GM21423 (cell line): ENCODE results near the gene TSPEAR.
"Not testable (repeated sequence)": the region's sequence is repeated elsewhere in the genome, so short reads cannot be mapped to it uniquely, and the experiment has no call there.

Experiments
- ATAC-seq: cut with Tn5 transposase; IDR thresholded peaks from one replicate; pipeline ENCODE4 v1.9.1; 2021; ENCODE audit warnings: mild to moderate bottlenecking, moderate library complexity; ENCODE audit not compliant: unreplicated experiment

Gene TSPEAR

DNA sequence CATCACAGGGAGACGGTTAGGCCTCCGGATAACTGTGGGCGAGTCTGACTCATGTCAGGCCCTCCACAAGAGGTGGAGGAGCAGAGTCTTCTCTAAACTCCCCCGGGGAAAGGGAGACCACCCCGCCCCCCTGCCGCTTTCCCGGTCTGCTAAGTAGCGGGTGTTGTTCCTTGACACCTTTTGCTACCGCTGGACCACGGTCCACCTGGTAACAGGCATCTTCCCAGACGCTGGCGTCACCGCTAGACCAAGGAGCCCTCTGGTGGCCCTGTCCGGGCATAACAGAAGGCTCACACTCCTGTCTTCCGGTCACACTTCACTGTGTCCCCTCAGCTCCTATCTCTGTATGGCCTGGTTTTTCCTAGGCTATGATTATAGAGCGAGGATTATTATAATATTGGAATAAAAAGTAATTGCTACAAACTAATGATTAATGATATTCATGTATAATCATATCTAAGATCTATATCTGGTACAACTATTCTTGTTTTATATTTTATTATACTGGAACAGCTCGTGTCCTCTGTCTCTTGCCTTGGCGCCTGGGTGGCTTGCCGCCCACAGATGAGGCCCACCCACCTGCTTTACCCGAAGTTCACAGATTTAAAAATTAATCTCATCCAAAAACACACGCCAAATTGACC is 231.7 kb downstream of the TSPEAR start:
- ATAC-seq = not testable (repeated sequence)

DNA sequence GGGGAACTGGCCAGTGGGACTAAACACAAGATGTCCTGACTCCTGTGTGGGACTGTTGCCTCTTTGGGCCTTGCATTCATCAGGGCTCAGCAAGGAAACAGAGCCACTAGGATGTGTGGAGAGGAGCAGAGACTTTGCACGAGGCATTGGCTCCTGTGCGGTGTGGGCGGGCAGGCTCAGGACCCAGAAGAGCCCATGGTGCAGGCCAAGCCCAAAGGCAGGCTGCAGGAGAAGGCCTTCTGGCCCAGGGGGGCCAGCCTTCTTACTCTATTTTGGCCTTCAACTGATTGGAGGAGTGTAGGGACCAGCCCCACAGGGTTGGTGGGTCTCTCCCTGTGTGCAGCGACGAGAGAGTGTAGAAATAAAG is 232.6 kb downstream of the TSPEAR start:
- ATAC-seq = no peak

DNA sequence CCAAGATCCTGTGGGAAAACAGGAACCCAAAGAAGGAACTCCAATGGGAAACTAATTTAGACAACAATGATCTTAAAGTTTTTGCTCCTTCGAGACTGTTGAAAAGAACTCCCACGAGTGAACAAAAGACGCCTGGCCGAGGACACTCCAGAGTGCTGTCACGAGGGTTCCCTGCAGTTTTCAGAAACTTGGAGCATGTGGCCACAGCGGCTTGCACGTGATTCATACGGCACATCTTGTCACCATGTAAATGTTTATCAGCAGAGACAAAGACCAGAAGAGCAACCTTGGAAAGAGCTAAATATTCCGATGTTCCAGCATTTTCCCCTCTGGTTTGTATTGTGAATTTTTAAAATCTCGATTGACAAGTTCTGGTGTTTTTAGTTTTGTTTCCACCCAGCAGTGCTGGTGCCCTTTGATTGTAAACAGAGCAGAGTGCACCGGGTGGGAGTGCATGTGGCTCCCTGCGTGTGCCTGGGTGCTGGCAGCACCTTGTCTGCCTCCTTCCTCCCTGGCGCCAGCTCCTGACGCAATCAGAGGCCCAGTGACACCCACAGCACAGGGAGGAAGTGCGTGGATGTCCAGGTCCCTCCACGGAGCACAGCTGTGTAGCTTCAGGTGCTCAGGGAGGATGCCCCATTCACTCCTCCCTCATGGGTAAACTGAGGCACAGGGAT is 233.1 kb downstream of the TSPEAR start:
- no peak for ATAC-seq

DNA sequence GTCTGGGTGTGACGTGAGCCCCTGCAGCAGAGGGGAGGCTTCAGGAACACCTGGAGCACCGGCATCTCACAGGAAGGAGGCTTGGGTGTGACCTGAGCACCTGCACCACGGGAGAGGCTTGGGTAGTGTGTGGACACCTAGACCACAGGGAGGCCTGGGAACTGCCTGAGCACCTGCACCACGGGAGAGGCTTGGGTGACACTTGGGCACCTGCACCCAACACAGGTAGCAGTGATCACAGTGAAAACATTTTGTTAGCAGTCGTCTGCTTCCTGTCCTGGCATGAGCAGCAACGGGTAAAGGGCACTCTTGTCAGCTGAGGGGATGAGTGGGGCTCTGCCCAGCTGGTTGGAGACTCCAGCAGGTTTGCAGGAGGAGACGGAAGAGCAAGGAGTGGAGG is 233.7 kb downstream of the TSPEAR start:
- ATAC-seq = no peak

DNA sequence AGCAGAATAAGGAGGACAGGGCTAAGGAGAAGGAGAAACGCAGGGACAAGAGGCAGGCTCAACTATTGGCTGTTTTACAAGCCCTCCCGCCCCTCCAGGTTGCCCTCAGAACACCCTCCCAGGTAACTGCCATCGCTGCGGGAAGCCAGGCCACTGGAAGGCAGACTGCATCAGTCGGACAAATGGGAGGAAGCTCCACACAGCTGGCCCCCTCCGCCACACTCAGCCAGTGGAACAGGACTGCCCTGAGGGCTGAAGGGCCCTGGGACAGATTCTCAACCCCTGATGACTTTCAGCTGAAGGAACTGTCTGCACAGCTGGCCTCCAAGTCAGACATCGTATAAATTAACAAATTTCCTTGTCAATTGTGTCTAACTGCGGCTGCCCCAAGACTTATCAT is 234.2 kb downstream of the TSPEAR start:
- no peak for ATAC-seq

DNA sequence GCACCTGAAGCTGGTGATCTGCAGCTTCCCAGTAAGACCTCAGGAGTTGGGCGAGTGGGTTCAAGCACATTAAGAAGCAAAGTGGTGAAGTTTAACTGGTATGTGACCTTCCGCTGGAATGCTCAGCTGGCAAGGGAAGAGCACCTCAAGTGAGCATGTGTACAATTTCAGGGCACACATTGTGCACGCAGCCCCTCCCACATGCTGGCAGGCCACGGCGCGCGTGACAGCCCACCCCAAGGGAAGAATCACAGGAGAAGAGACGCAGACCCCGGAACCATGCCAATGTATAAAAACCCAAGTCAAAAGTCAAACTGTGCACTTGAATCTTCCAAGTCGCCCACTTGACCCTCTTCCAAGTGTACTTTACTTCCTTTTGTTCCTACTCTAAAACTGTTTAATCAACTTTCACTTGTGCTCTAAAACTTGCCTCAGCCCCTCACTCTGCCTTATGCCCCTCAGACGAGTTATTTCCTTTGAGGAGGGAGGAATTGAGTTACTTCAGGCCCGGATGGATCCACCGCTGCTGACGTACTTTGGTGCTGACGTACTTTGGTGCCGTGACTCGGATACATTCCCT is 236.0 kb downstream of the TSPEAR start:
- no peak for ATAC-seq

DNA sequence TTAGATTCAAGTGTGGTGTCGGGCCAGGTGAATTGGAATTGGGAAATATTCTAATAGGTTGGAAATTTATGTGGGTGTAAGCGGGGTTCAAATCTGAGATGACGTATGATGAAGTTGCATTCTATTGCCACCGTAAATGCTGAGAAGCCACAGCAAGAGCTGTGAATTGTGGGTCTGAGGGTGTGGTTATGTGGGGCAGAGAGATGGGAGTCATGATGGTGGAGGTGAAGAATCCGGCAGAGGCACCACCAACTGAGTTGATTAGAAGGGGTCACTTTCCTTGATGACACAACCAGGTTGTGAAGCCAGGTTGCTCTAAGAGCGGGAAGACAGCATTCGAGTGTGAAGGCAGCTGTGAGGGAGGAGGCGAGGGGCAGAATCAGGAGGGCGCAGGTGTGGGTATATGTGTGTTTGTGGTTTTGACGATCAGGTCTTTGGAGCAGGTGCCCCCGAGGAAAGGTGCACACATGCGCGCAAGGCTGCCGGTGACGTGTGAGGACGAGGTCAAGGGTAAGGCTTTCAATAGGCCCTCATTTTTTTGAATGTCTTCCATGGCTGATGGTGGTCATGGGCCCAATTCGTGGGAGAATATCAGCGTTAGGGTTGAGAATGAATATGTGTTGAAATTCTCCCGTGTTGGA is 237.3 kb downstream of the TSPEAR start:
- no peak for ATAC-seq

DNA sequence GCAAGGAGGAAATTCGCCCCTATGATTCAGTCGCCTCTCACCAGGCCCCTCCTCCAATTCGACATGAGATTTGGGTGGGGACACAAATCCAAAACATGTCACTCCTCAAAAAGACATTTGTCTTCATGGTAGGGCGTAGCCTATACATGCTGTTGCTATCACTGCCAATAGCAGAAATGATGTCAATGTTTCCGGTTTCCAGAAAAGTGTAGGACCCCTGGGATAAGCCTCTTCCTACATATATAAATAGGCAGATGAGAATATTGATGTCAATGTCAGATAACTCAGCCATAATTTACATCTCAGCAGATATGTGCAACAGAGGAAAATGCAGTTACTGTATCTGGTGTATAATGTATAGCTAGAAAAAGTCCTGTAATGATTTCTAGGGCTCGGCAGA is 239.4 kb downstream of the TSPEAR start:
- ATAC-seq = no peak

DNA sequence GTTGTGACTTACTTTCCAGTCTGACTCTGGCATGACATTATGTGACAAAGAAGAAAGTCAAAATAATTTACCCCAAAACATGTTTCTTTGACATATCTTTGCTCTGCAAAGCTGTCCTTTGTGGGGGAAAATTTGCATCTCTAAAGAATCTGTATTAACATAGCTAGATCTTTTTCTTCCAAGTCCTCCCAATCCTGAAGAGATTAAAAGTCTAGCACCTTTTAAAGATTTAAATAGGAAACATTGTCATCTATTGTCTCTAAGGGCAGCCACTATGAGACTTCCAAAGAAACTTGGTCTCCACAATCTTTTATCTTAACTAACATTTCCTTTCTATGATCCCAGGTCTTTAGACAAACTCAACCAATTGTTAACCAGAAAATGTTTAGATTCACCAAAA is 240.0 kb downstream of the TSPEAR start:
- ATAC-seq = no peak

DNA sequence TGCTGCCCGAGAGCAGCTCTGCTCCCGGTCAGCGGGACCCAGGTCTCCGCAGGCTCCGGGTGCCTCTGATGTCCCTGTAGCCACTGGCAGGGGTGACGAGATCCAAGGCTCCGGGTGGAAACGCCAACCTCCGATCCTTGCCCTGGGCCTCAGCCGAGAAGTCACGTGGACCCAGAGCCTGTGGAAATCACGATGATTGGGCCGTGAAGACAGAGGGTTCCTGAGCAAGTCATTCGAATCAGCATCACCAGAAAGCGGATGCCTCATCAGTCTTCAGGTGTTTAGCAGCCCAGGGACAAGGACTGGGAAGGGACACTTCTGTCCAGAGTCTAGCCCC is 243.5 kb downstream of the TSPEAR start:
- ATAC-seq = no peak

DNA sequence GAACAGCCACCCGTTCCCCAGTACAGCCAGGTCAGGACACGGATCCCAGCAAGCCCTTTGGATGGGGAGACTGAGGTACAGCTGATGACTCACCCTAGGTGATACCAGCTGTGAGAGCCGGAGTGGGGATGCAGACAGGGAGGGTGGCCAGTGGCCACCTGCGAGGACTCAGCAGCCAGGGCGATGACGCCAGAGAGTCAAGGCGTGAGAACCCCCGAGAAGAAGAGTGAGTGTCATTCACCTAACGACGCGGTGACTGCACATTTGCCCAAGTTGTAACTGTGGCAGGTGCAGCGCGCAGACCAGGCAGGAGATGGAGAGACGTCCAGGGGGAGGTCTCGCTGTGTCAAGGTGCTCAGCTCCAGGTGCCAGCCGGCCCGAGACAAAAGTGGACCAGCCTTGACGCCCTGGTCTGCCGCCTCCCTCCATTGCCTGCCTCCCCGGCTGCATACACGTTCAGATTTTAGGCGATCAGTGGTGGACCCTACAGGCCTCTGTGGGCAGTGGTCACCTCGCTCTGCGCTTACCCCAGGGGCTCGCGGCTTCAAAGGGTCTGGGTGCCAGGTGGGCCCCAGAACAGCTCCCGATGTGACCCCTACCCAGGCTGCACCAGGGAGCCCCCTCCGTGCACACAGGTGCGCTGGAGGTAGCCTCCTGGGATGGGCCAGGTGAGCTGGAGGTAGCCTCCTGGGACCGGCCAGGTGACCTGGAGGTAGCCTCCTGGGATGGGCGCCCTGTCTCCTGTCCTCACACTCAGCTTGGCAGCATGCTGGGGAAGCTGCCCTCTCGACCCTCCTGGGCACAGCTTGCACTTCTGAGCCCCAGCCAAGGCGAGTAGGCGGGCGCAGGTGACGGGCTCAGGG is 244.1 kb downstream of the TSPEAR start:
- no peak for ATAC-seq

DNA sequence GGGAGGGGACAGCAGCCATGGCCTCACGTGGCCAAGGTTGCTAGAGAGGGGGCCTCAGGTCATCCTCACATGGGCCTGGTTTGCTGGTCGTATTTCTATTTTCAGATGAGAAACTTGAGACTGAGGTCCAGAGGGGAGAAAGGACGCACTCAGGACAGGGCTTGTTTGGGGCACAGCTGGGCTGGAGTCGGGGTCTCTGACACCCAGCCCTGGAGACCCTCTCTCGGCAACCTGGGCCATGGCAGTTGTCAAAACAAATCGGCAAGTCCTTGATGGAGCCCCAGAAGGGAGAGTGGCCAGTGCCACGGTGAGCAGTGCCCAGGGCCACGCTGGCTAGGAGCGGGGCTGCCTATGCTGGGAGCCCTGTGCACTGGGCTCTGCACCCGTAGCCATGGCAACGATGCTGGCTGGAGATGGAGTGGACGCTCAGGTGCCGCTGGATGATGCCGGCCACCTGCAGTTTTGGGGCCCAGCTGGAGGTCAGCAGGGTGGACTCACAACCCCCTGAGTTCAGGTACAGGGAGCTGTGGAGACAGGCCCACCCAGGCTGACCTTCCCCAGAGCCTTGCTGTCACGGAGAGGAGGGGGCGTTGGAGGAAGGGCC is 244.9 kb downstream of the TSPEAR start:
- ATAC-seq = no peak

DNA sequence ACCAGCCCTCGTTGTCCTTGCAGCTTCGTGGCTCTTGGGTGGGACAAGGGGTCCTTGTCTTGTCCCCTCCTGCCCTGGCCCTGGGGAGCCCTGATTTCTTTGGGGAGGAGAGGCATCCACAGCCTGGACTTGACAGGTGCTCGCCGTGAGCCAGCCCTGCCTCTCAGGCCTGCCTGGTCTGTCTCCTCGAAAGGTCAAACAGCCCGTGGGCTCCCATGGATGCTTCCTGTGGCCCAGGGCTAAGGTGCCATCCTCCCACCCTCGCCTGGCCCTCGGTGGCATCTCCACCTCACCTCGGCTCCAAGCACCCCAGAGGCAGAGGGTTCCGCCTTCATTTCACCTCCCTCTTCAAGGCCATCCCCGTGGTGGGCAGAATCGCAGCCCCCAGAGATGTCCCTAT is 247.0 kb downstream of the TSPEAR start:
- no peak for ATAC-seq

DNA sequence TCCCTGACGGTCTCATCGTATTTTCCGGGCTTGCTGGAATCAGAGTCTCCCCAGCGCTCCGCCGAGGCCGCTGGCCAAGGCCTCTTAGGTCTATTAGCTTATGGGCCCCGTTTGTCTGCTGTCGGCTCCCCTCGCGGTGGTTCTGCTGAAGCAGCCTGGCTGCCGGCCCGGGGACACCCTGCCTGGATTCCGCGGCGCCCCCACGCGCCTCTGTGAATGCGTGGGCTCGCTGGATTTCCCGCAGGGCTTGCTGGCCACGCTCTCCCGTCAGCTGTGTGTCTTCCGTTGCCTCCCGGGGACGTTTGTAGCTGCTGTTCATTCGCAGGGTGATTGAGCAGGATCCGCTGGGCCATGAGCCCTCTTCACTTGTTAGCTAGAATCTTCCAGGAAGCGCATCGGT is 247.6 kb downstream of the TSPEAR start:
- no peak for ATAC-seq

DNA sequence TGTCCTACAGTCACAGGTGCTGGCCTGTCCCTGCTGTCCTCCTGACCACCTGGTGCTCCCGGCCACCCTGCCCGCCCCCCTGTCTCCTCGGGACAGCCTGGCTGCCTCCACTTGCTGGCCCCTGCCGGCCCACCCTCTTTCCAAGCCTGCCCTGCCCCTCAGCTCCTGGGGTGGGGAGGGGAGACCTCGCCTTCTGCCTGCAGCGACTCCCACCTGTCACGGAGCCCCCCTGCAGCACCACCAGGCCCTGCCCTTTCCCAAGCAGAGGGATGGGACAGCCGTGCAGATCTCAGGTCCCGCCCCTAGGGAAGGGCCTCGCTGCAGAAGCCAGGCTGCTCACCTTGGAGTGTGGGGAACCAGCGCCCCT is 248.6 kb downstream of the TSPEAR start:
- ATAC-seq = no peak

DNA sequence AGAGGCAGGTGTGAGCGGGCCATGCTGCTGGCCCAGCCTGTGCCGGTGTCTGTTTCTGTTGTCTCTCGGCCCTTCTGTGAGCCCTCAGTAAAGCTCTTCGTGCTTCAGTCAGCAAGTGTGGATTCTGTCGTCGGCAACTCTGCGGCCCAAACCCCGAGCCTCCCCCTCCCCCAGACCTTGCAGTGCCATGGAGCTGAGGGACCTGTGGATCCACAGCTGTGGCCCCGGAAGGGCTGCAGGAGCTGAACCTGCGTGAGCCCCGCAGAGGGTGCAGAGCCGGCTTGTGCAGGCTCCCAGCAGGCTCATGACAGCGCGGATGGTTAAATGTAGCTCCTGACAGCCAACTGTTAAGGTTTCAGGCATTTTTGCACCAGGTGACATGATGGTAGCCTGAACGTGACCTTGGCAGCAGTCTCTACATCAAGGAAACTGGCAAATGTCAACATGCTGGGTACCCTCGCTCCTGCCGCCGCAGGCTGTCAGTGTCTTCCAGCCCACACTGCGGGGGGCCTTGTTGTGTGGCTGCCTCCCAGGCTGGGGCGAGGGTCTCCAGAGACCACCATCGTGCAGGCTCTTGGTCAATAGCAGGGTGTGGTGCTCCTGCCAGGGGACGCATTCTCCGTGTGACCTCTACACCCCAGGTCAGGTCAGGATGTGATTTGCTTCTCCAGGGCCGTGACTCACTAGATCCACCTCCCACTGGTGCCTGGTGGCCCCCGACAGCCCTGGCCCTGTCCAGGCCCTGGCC is 249.1 kb downstream of the TSPEAR start:
- no peak for ATAC-seq

DNA sequence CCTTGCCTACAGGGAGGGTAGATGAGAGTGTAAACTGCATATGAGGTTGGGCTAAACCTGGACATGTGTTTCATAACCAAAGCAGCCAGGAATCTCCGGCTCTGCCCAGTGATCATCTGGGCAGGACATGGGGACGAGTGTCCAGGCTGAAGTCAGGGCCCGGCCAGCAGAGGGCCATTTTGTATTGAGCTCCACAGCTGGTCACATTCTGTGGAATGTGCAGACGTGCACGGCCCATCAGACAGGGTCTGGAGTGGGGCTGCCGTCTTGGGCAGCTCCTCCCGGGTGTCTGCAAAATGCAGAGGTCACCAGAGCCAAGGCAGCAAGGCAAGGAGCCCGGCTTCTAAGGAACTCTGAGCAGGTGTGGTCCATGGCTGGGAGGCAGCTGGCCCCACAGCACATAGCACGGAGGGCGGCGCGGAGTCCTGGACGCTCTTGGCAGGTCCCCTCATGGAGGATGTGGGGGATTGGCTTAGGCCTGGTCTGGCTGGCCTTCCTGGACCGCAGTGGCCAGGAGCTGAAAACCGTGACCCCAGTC is 249.8 kb downstream of the TSPEAR start:
- no peak for ATAC-seq

DNA sequence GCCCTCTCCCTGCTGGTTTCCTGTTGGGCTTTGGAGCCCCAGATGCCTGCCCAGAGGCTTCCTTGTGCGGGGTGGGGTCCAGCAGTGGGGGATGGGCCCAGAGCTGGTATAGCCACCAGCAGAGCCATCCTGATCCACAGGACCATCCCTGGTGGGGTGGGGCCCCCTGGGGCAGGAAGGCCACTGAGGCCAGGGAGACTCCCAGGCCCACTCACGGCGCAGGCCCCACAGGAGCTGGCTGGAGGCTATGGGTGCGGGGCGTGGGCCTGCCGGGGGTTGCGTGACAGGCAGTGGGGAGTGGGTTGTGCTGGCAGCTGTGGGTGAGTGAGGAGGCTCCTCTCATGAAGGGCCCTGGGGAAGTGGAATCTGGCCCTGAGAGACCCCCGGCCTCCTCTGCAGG is 250.4 kb downstream of the TSPEAR start:
- no peak for ATAC-seq

DNA sequence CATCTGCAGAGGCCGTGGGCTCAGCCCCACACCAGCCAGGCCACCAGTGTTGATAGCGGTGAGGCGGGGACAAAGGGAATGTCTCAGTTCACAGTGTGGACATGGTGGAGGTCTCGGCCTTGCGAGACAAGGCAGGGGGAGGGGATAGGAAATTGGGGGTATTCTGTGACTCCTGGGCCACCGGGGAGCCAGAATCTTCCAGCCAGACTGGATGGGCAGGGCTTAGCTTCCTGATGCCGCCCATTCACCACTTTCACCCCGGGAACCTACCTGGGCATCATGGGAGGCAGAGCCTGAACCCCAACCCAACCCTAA is 251.0 kb downstream of the TSPEAR start:
- ATAC-seq = no peak

DNA sequence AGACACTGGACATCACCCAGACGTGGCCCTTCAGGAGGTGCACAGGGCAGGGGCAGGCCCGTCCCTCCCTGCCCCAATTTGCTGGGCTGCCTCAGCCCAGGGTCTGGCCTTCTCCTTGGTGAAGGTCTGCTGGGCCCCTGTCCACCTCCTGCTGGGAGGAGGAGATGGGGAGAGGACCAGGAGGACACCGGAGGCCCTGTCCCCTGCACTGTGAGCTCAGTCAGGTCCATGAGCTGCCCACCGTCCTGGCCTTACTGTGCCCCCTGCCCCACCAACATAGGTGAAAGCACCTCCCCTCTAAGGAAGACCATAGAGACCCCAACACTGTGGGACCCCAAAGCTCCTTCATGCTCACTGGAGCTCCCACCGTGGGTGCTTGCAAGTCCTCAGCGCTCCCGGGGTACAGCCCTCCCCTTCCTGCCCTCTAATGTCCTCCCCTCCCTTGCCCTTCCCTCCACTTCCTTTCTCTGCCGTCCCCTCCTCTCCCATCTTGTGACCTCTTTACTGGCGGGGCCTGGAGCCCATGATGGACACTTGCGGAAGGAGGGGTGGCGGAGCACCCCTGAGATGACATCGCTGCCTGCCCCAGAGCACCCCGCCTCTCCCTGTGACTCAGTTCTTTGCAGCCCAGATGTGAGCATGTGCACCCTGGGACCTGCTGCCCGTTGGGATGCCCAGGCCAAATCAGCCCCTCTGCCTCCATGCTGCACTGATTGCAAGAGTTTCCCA is 251.5 kb downstream of the TSPEAR start:
- ATAC-seq = no peak
